Activated naive CD4-positive, alpha-beta T cell treated with anti-CD3 and anti-CD28 coated beads, Interleukin-2, amount 50 U/mL, for 16 hours (primary cell): Measurements from ENCODE around the gene SLC2A11.

Source experiments
- DNase-seq: peaks from one replicate; pipeline ENCODE4 v3.0.0-alpha.2; 2020

SLC2A11 gene

GRCh38 chr22:23832226-23833016 lies 25.3 kb upstream of the SLC2A11 start:
- DNase-seq = no peak

- no peak for DNase-seq
Measured at GRCh38 chr22:23833017-23833751, 24.5 kb upstream of the SLC2A11 start.

- no peak for DNase-seq
Measured at GRCh38 chr22:23833911-23834317, 23.8 kb upstream of the SLC2A11 start.

GRCh38 chr22:23834406-23834792 lies 23.3 kb upstream of the SLC2A11 start:
- no peak for DNase-seq

- DNase-seq = no peak
Measured at GRCh38 chr22:23834793-23835483, 22.7 kb upstream of the SLC2A11 start.

GRCh38 chr22:23835484-23836144 lies 22.1 kb upstream of the SLC2A11 start:
- no peak for DNase-seq

GRCh38 chr22:23836281-23836680 lies 21.4 kb upstream of the SLC2A11 start:
- no peak for DNase-seq

GRCh38 chr22:23836692-23837495 lies 20.8 kb upstream of the SLC2A11 start:
- no peak for DNase-seq

- DNase-seq = no peak
Measured at GRCh38 chr22:23837496-23837859, 20.2 kb upstream of the SLC2A11 start.

- no peak for DNase-seq
Measured at GRCh38 chr22:23837911-23838680, 19.6 kb upstream of the SLC2A11 start.

GRCh38 chr22:23838681-23839468 lies 18.8 kb upstream of the SLC2A11 start, which contains the start of gene DERL3:
DERL3 (minus strand) TSS chr22:23839006; CDS start chr22:23838987, 19 bp downstream.
- DNase-seq = peak; percentile 95

GRCh38 chr22:23840026-23840425 lies 17.6 kb upstream of the SLC2A11 start:
- DNase-seq = no peak

GRCh38 chr22:23841292-23841691 lies 16.4 kb upstream of the SLC2A11 start:
- no peak for DNase-seq

GRCh38 chr22:23841736-23842445 lies 15.8 kb upstream of the SLC2A11 start:
- no peak for DNase-seq

GRCh38 chr22:23842599-23842998 lies 15.1 kb upstream of the SLC2A11 start:
- DNase-seq = no peak

GRCh38 chr22:23844739-23845202 lies 12.9 kb upstream of the SLC2A11 start:
- no peak for DNase-seq

- DNase-seq = no peak
Measured at GRCh38 chr22:23845265-23846080, 12.2 kb upstream of the SLC2A11 start.

GRCh38 chr22:23846081-23846469 lies 11.6 kb upstream of the SLC2A11 start:
- no peak for DNase-seq
